Measurements from ENCODE around the gene PTCHD4.
"Not testable (repeated sequence)": the region's sequence is repeated elsewhere in the genome, so short reads cannot be mapped to it uniquely, and the experiment has no call there.

PTCHD4 gene

GRCh38 chr6:48110436-48111142, 408 bp downstream of the PTCHD4 start:
- DNase-seq (ENCODE audit: low spot score in 2 of 2) (no peak), ATAC-seq (no peak)
- H3K36me3 Mint-ChIP-seq: no peaks in the 10 kb centered on the region
- H3K9me3 Mint-ChIP-seq: no peaks in the 10 kb centered on the region
- no peak overlapping the region for H3K4me3 Mint-ChIP-seq
- H3K4me1 Mint-ChIP-seq: no peaks in the 10 kb centered on the region
- H3K27ac Mint-ChIP-seq: no peak overlapping the region

- H3K9me3 Mint-ChIP-seq: peaks cover 4% of the 10 kb centered on the region
- ATAC-seq (no peak), DNase-seq (ENCODE audit: low spot score in 2 of 2) (no peak)
- H3K36me3 Mint-ChIP-seq: no peaks in the 10 kb centered on the region
- H3K27ac Mint-ChIP-seq: no peak overlapping the region
- no peak overlapping the region for H3K4me3 Mint-ChIP-seq
- H3K4me1 Mint-ChIP-seq: no peaks in the 10 kb centered on the region
These were observed 1.1 kb downstream of the PTCHD4 start for GRCh38 chr6:48109944-48110343.

GRCh38 chr6:48102476-48103195, 8.4 kb downstream of the PTCHD4 start:
- not testable (repeated sequence) for H3K36me3 Mint-ChIP-seq; H3K9me3 Mint-ChIP-seq; H3K4me3 Mint-ChIP-seq; DNase-seq (ENCODE audit: low spot score in 2 of 2); H3K4me1 Mint-ChIP-seq; ATAC-seq; H3K27ac Mint-ChIP-seq

GRCh38 chr6:48101290-48101689, 9.7 kb downstream of the PTCHD4 start:
- peaks cover 4% of the 10 kb centered on the region for H3K9me3 Mint-ChIP-seq
- H3K36me3 Mint-ChIP-seq: no peaks in the 10 kb centered on the region
- ATAC-seq (no peak), DNase-seq (ENCODE audit: low spot score in 2 of 2) (no peak)
- H3K27ac Mint-ChIP-seq: no peak overlapping the region
- no peak overlapping the region for H3K4me3 Mint-ChIP-seq
- no peaks in the 10 kb centered on the region for H3K4me1 Mint-ChIP-seq

- Mint-ChIP-seq H3K9me3 (peaks cover 4% of the 10 kb centered on the region), H3K4me1 (no peaks in the 10 kb centered on the region), H3K36me3 (no peaks in the 10 kb centered on the region), H3K27ac (no peak overlapping the region), H3K4me3 (no peak overlapping the region)
- ATAC-seq (no peak), DNase-seq (ENCODE audit: low spot score in 2 of 2) (no peak)
These were observed 10.5 kb downstream of the PTCHD4 start for GRCh38 chr6:48100588-48100895.

- no peak overlapping the region for H3K27ac Mint-ChIP-seq
These were observed 11.0 kb downstream of the PTCHD4 start for GRCh38 chr6:48099713-48100587.

GRCh38 chr6:48098923-48099322, 12.1 kb downstream of the PTCHD4 start:
- no peak for ATAC-seq
- Mint-ChIP-seq H3K9me3 (no peaks in the 10 kb centered on the region), H3K4me1 (no peaks in the 10 kb centered on the region), H3K4me3 (no peak overlapping the region), H3K27ac (no peak overlapping the region), H3K36me3 (no peaks in the 10 kb centered on the region)
- no peak for DNase-seq (ENCODE audit: low spot score in 2 of 2)

More at GRCh38 chr6:48099713-48100587, 11.0 kb downstream of the PTCHD4 start:
- DNase-seq (ENCODE audit: low spot score in 2 of 2) (no peak), ATAC-seq (no peak)
- Mint-ChIP-seq H3K4me1 (no peaks in the 10 kb centered on the region), H3K36me3 (no peaks in the 10 kb centered on the region), H3K9me3 (no peaks in the 10 kb centered on the region), H3K4me3 (no peak overlapping the region)

- Mint-ChIP-seq H3K4me1 (no peaks in the 10 kb centered on the region), H3K9me3 (no peaks in the 10 kb centered on the region), H3K4me3 (no peak overlapping the region), H3K36me3 (no peaks in the 10 kb centered on the region), H3K27ac (no peak overlapping the region)
- no peak for ATAC-seq
- no peak for DNase-seq (ENCODE audit: low spot score in 2 of 2)
These were observed 18.3 kb downstream of the PTCHD4 start for GRCh38 chr6:48092550-48093217.

GRCh38 chr6:48090546-48090945, 20.5 kb downstream of the PTCHD4 start:
- H3K9me3 Mint-ChIP-seq: peaks cover 3% of the 10 kb centered on the region
- DNase-seq (ENCODE audit: low spot score in 2 of 2) (no peak), ATAC-seq (no peak)
- H3K4me1 Mint-ChIP-seq: no peaks in the 10 kb centered on the region
- H3K4me3 Mint-ChIP-seq: no peak overlapping the region
- H3K36me3 Mint-ChIP-seq: no peaks in the 10 kb centered on the region
- no peak overlapping the region for H3K27ac Mint-ChIP-seq

GRCh38 chr6:48087448-48087847, 23.5 kb downstream of the PTCHD4 start:
- Mint-ChIP-seq H3K36me3 (no peaks in the 10 kb centered on the region), H3K4me3 (no peak overlapping the region), H3K27ac (no peak overlapping the region), H3K4me1 (no peaks in the 10 kb centered on the region), H3K9me3 (peaks cover 6% of the 10 kb centered on the region)
- DNase-seq (ENCODE audit: low spot score in 2 of 2): no peak
- ATAC-seq: no peak

- ATAC-seq: no peak
These were observed 24.8 kb downstream of the PTCHD4 start for GRCh38 chr6:48086187-48086586.

GRCh38 chr6:48085131-48085741, 25.8 kb downstream of the PTCHD4 start:
- ATAC-seq (no peak), DNase-seq (ENCODE audit: low spot score in 2 of 2) (no peak)
- H3K4me3 Mint-ChIP-seq: no peak overlapping the region
- no peaks in the 10 kb centered on the region for H3K4me1 Mint-ChIP-seq
- H3K36me3 Mint-ChIP-seq: no peaks in the 10 kb centered on the region
- no peak overlapping the region for H3K27ac Mint-ChIP-seq
- H3K9me3 Mint-ChIP-seq: peaks cover 6% of the 10 kb centered on the region

More at GRCh38 chr6:48086187-48086586, 24.8 kb downstream of the PTCHD4 start:
- no peak for DNase-seq (ENCODE audit: low spot score in 2 of 2)
- no peaks in the 10 kb centered on the region for H3K36me3 Mint-ChIP-seq
- no peak overlapping the region for H3K4me3 Mint-ChIP-seq
- H3K4me1 Mint-ChIP-seq: no peaks in the 10 kb centered on the region
- H3K27ac Mint-ChIP-seq: no peak overlapping the region
- peaks cover 6% of the 10 kb centered on the region for H3K9me3 Mint-ChIP-seq

- Mint-ChIP-seq H3K9me3 (peaks cover 6% of the 10 kb centered on the region), H3K4me1 (no peaks in the 10 kb centered on the region), H3K27ac (no peak overlapping the region), H3K36me3 (no peaks in the 10 kb centered on the region), H3K4me3 (no peak overlapping the region)
- no peak for ATAC-seq
- no peak for DNase-seq (ENCODE audit: low spot score in 2 of 2)
These were observed 26.8 kb downstream of the PTCHD4 start for GRCh38 chr6:48084201-48084600.

GRCh38 chr6:48080227-48081009, 30.6 kb downstream of the PTCHD4 start:
- Mint-ChIP-seq H3K4me3 (no peak overlapping the region), H3K36me3 (no peaks in the 10 kb centered on the region), H3K9me3 (peaks cover 3% of the 10 kb centered on the region), H3K4me1 (no peaks in the 10 kb centered on the region), H3K27ac (no peak overlapping the region)
- DNase-seq (ENCODE audit: low spot score in 2 of 2) (no peak), ATAC-seq (no peak)

All from stimulated activated effector memory CD8-positive, alpha-beta T cell treated with anti-CD3 and anti-CD28 coated beads, Interleukin-12 subunit alpha, Interleukin-12 subunit beta, amount 100 ng/mL, for 72 hours (primary cell).